Neural progenitor cell (in vitro differentiated cells): ENCODE measurements around the gene DCAF10. TPM values are rescaled to one million over a fixed set of nuclear protein-coding genes. Genes with fewer than 3 reads are reported as not detected.

Experiments
- DNase-seq: peaks from one replicate; pipeline ENCODE4 v3.0.0-alpha.2; 2016; ENCODE audit warnings: low spot score
- H2AFZ ChIP-seq: fragments of 200-600 bp; sonication (generic); replicated peaks from 2 replicates; pipeline ENCODE4 v1.6.1; 2016; ENCODE audit warnings: antibody characterized with exemption
- H3F3A ChIP-seq: fragments of 200-600 bp; sonication (generic); 2 replicates; pipeline ENCODE4 v1.6.1; 2016; ENCODE audit warnings: antibody characterized with exemption, low read depth
- H3K27ac ChIP-seq: fragments of 200-600 bp; sonication (generic); 2 replicates; pipeline ENCODE4 v1.5.1; 2016; ENCODE audit warnings: mild to moderate bottlenecking
- H3K27me3 ChIP-seq: fragments of 200-600 bp; sonication (generic); 2 replicates; pipeline ENCODE4 v1.6.1; 2016; ENCODE audit warnings: mild to moderate bottlenecking, moderate library complexity
- H3K36me3 ChIP-seq: fragments of 200-600 bp; sonication (generic); 2 replicates; pipeline ENCODE4 v1.5.1; 2016
- H3K4me1 ChIP-seq: fragments of 200-600 bp; sonication (generic); 2 replicates; pipeline ENCODE4 v1.6.1; 2016; ENCODE audit warnings: mixed run types
- H3K4me2 ChIP-seq: fragments of 200-600 bp; sonication (generic); 2 replicates; pipeline ENCODE4 v1.6.1; 2016
- H3K4me3 ChIP-seq: fragments of 200-600 bp; sonication (generic); 2 replicates; pipeline ENCODE4 v1.5.1; 2016
- H3K79me2 ChIP-seq: fragments of 200-600 bp; sonication (generic); 2 replicates; pipeline ENCODE4 v1.6.1; 2016; ENCODE audit warnings: low read depth
- H3K9ac ChIP-seq: fragments of 200-600 bp; sonication (generic); 2 replicates; pipeline ENCODE4 v1.6.1; 2016
- H3K9me3 ChIP-seq: fragments of 200-600 bp; sonication (generic); 2 replicates; pipeline ENCODE4 v1.5.1; 2016; ENCODE audit warnings: low read depth
- H4K20me1 ChIP-seq: fragments of 200-600 bp; sonication (generic); 2 replicates; pipeline ENCODE4 v1.6.1; 2016; ENCODE audit warnings: low read depth
- H3K27ac Mint-ChIP-seq: 3 replicates; pipeline ENCODE4 v1.8.0; 2021; ENCODE audit warnings: mixed read lengths
- H3K27me3 Mint-ChIP-seq: 2 replicates; pipeline ENCODE4 v1.8.0; 2022; ENCODE audit warnings: low read depth, mild to moderate bottlenecking, inconsistent platforms, moderate library complexity, mixed read lengths; ENCODE audit not compliant: insufficient read depth
- H3K36me3 Mint-ChIP-seq: 3 replicates; pipeline ENCODE4 v1.8.0; 2021; ENCODE audit warnings: mixed read lengths
- H3K4me1 Mint-ChIP-seq: 3 replicates; pipeline ENCODE4 v1.8.0; 2021; ENCODE audit warnings: mixed read lengths
- H3K4me3 Mint-ChIP-seq: 3 replicates; pipeline ENCODE4 v1.8.0; 2021; ENCODE audit warnings: mild to moderate bottlenecking, moderate library complexity, mixed read lengths
- H3K9me3 Mint-ChIP-seq: 3 replicates; pipeline ENCODE4 v1.8.0; 2020; ENCODE audit warnings: mixed read lengths
- EZH2 ChIP-seq: fragments of 200-600 bp; sonication (generic); IDR thresholded peaks from 2 replicates; pipeline ENCODE4 v1.6.1; 2017; ENCODE audit warnings: antibody characterized with exemption, mild to moderate bottlenecking, moderate library complexity
- EZH2phosphoT487 ChIP-seq: fragments of 200-600 bp; sonication (generic); IDR thresholded peaks from 2 replicates; pipeline ENCODE4 v1.6.1; 2017; ENCODE audit warnings: antibody characterized with exemption
- total RNA-seq: library from RNA; depleted of rRNA; stranded (reverse); fragments of >200 nt; gene quantifications from 2 replicates; pipeline ENCODE4 v1.2.3, GENCODE V29; 2015; ENCODE audit warnings: low replicate concordance
- TF ChIP-seq, protein P1 (sequence below): fragments of 200-600 bp; sonication (generic); IDR thresholded peaks from 2 replicates; pipeline ENCODE4 v1.5.1; 2017; ENCODE audit warnings: antibody characterized with exemption, mild to moderate bottlenecking

DCAF10 gene
- total RNA-seq, 1 donor from 2014 or later, result 15.8 TPM

- Mint-ChIP-seq H3K9me3 (no peaks in the 10 kb centered on the region), H3K4me1 (no peaks in the 10 kb centered on the region), H3K36me3 (peaks cover 8% of the 10 kb centered on the region), H3K4me3 (no peak overlapping the region), H3K27ac (no peak overlapping the region), H3K27me3 (no peaks in the 10 kb centered on the region)
- DNase-seq, result no peak
- Histone ChIP-seq H3K79me2 (peaks cover 24% of the 10 kb centered on the region), H4K20me1 (peaks cover 21% of the 10 kb centered on the region), H3F3A (peaks cover 5% of the 10 kb centered on the region), H3K4me1 (no peaks in the 10 kb centered on the region), H3K4me3 (no peak overlapping the region), H3K4me2 (no peak overlapping the region), H3K9me3 (no peaks in the 10 kb centered on the region), H2AFZ (no peak overlapping the region), H3K27me3 (no peaks in the 10 kb centered on the region), H3K36me3 (no peaks in the 10 kb centered on the region), H3K27ac (no peak overlapping the region), H3K9ac (no peak overlapping the region)
- no peak for TF ChIP-seq EZH2phosphoT487
- TF ChIP-seq EZH2, result no peak
- TF ChIP-seq, protein P1, sequence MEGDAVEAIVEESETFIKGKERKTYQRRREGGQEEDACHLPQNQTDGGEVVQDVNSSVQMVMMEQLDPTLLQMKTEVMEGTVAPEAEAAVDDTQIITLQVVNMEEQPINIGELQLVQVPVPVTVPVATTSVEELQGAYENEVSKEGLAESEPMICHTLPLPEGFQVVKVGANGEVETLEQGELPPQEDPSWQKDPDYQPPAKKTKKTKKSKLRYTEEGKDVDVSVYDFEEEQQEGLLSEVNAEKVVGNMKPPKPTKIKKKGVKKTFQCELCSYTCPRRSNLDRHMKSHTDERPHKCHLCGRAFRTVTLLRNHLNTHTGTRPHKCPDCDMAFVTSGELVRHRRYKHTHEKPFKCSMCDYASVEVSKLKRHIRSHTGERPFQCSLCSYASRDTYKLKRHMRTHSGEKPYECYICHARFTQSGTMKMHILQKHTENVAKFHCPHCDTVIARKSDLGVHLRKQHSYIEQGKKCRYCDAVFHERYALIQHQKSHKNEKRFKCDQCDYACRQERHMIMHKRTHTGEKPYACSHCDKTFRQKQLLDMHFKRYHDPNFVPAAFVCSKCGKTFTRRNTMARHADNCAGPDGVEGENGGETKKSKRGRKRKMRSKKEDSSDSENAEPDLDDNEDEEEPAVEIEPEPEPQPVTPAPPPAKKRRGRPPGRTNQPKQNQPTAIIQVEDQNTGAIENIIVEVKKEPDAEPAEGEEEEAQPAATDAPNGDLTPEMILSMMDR, result no peak
Observed at GRCh38 chr9:37811906-37812476, 11.4 kb downstream of the DCAF10 start.

- H3K4me3 Mint-ChIP-seq, result no peak overlapping the region
- H3K9ac ChIP-seq, result no peak overlapping the region
- H3K9me3 ChIP-seq, result no peaks in the 10 kb centered on the region
- no peak overlapping the region for H3K27ac ChIP-seq
- no peaks in the 10 kb centered on the region for H3K27me3 ChIP-seq
- no peak for DNase-seq
- no peak overlapping the region for H2AFZ ChIP-seq
- H3K4me1 Mint-ChIP-seq, result no peaks in the 10 kb centered on the region
- peaks cover 8% of the 10 kb centered on the region for H3K36me3 Mint-ChIP-seq
- H4K20me1 ChIP-seq, result peaks cover 14% of the 10 kb centered on the region
- no peaks in the 10 kb centered on the region for H3K27me3 Mint-ChIP-seq
- no peak overlapping the region for H3K4me2 ChIP-seq
- H3K4me1 ChIP-seq, result no peaks in the 10 kb centered on the region
- peaks cover 17% of the 10 kb centered on the region for H3K79me2 ChIP-seq
- TF ChIP-seq, protein P1, result no peak
- TF ChIP-seq EZH2 (no peak), EZH2phosphoT487 (no peak)
- no peak overlapping the region for H3K27ac Mint-ChIP-seq
- H3K9me3 Mint-ChIP-seq, result no peaks in the 10 kb centered on the region
- peaks cover 2% of the 10 kb centered on the region for H3F3A ChIP-seq
- H3K36me3 ChIP-seq, result no peaks in the 10 kb centered on the region
- H3K4me3 ChIP-seq, result no peak overlapping the region
Observed at GRCh38 chr9:37812773-37813379, 12.3 kb downstream of the DCAF10 start.

- peaks cover 14% of the 10 kb centered on the region for H3K36me3 Mint-ChIP-seq
- no peak overlapping the region for H2AFZ ChIP-seq
- no peaks in the 10 kb centered on the region for H3K36me3 ChIP-seq
- H3K27ac Mint-ChIP-seq, result no peak overlapping the region
- H3K79me2 ChIP-seq, result peaks cover 8% of the 10 kb centered on the region
- H3K27ac ChIP-seq, result no peak overlapping the region
- H3K9ac ChIP-seq, result no peak overlapping the region
- H3K27me3 ChIP-seq, result no peaks in the 10 kb centered on the region
- no peaks in the 10 kb centered on the region for H3K27me3 Mint-ChIP-seq
- TF ChIP-seq, protein P1, result no peak
- TF ChIP-seq EZH2phosphoT487 (no peak), EZH2 (no peak)
- no peaks in the 10 kb centered on the region for H3K9me3 ChIP-seq
- no peak overlapping the region for H3K4me3 Mint-ChIP-seq
- no peak overlapping the region for H3K4me3 ChIP-seq
- no peaks in the 10 kb centered on the region for H3K9me3 Mint-ChIP-seq
- H3F3A ChIP-seq, result no peaks in the 10 kb centered on the region
- H4K20me1 ChIP-seq, result no peaks in the 10 kb centered on the region
- no peaks in the 10 kb centered on the region for H3K4me1 ChIP-seq
- DNase-seq, result no peak
- no peaks in the 10 kb centered on the region for H3K4me1 Mint-ChIP-seq
- no peak overlapping the region for H3K4me2 ChIP-seq
Observed at GRCh38 chr9:37818849-37819248, 18.3 kb downstream of the DCAF10 start.
